NB4 (cell line): Measurements from ENCODE around the gene AMIGO1.

Experiments used
- DNase-seq: peaks from one replicate; pipeline ENCODE4 v3.0.0; 2010; ENCODE audit warnings: low read depth
- H3K4me3 ChIP-seq: one replicate; pipeline ENCODE4 v1.5.1; 2011; ENCODE audit warnings: mild to moderate bottlenecking, low read depth, low read length, moderate library complexity
- CTCF ChIP-seq: IDR thresholded peaks from one replicate; pipeline ENCODE4 v1.5.1; 2012; ENCODE audit warnings: low read depth, low read length
- MAX ChIP-seq: IDR thresholded peaks from 2 replicates; pipeline ENCODE4 v1.6.1; 2011; ENCODE audit warnings: low read depth, low read length
- MYC ChIP-seq: IDR thresholded peaks from 2 replicates; pipeline ENCODE4 v1.6.1; 2011; ENCODE audit warnings: low read depth, low read length
- POLR2A ChIP-seq: IDR thresholded peaks from 2 replicates; pipeline ENCODE4 v1.6.1; 2011; ENCODE audit warnings: mild to moderate bottlenecking; ENCODE audit not compliant: insufficient read length; ENCODE audit errors: extremely low read depth

The AMIGO1 gene

GRCh38 chr1:109481646-109482045 is 27.9 kb downstream of the AMIGO1 start:
- DNase-seq: no peak
- TF ChIP-seq CTCF (no peak), POLR2A (no peak), MYC (no peak), MAX (no peak)
- H3K4me3 ChIP-seq: no peak overlapping the region

GRCh38 chr1:109479901-109480300 is 29.6 kb downstream of the AMIGO1 start:
- H3K4me3 ChIP-seq: no peak overlapping the region
- no peak for TF ChIP-seq MYC
- TF ChIP-seq MAX: no peak
- TF ChIP-seq CTCF: no peak
- no peak for TF ChIP-seq POLR2A
- DNase-seq: no peak

GRCh38 chr1:109479311-109479710 is 30.2 kb downstream of the AMIGO1 start:
- no peak for TF ChIP-seq CTCF
- no peak for TF ChIP-seq MAX
- no peak for TF ChIP-seq MYC
- no peak for TF ChIP-seq POLR2A
- DNase-seq: no peak
- H3K4me3 ChIP-seq: no peak overlapping the region

DNA sequence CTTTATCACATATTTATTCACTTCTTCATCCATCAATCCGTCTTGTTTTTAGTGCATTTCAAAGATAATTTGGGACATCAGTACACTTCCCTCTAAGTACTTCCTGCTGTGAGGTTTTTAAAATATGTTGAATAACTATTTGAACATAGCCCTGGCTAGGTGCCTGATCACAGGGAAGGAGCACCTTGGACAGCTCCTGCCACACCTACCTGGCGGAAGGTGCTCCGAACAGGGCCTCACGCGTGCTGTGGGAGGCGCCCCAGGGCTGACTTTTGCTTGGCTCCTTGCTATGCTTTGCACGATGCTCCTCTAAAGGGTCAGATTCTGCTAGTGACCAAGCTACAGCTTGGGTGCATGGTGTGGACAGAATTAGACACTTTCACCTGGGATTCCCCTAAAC is 30.7 kb downstream of the AMIGO1 start:
- no peak for TF ChIP-seq MYC
- no peak for TF ChIP-seq CTCF
- TF ChIP-seq POLR2A: no peak
- no peak for TF ChIP-seq MAX
- no peak overlapping the region for H3K4me3 ChIP-seq
- no peak for DNase-seq

- H3K4me3 ChIP-seq: no peak overlapping the region
- TF ChIP-seq POLR2A (no peak), MYC (no peak), MAX (no peak), CTCF (no peak)
- peak; percentile 24 for DNase-seq
Observed at GRCh38 chr1:109477821-109478220, 31.7 kb downstream of the AMIGO1 start.

DNA sequence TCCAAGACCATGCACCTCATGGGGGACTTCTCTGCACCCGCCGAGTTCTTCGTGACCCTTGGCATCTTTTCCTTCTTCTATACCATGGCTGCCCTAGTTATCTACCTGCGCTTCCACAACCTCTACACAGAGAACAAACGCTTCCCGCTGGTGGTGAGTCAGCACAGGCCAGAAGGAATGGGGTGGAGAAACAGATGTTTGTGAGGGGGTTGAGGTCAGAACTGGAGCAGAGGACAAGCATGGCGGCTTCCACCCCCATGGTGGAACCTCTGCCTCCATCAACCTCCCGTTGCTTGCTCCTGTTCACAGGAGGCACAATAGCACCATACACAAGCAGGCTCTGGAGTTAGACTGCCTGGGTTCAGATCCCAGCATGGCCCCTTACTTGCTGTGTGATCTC is 32.7 kb downstream of the AMIGO1 start:
- TF ChIP-seq MYC: no peak
- TF ChIP-seq MAX: no peak
- no peak for TF ChIP-seq CTCF
- TF ChIP-seq POLR2A: no peak
- no peak for DNase-seq

More for the DNA sequence above, 32.7 kb downstream of the AMIGO1 start:
- no peak overlapping the region for H3K4me3 ChIP-seq
